Measurements from ENCODE around the gene CCDC107.

CCDC107 gene

DNA sequence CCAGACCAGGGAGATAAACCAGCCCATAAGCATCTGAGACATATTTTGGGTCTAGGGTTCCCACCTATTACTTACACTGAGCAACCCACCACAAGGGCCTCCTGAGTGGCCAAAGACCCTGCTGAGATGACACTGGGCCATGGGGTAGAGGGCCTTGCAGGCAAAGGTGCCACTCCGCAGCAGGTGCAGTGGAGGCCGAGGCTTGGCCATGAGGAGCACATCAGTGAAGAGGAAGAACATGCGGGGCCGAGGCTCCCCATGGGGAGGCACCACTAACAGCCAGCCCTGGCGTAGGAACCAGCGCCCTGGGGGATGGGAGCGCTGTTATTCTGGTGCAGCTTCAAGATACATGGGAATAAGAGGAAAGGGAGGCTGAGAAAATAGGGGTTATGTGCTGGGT, 4.3 kb downstream of the CCDC107 start:
- WGBS: 94% methylated on average over 7 of the region's 7 CpGs
- no peaks in the 10 kb centered on the region for H3K27me3 ChIP-seq (ENCODE audit: insufficient read depth, low read length)
- no peak overlapping the region for H3K27ac ChIP-seq (ENCODE audit: low read depth, low read length)
- no peak overlapping the region for H3K4me3 ChIP-seq (ENCODE audit: low read length)
- H3K36me3 ChIP-seq (ENCODE audit: insufficient read depth, low read length): peaks cover 37% of the 10 kb centered on the region
- no peak overlapping the region for H3K9ac ChIP-seq (ENCODE audit: low read depth, low read length)
- no peaks in the 10 kb centered on the region for H3K9me3 ChIP-seq (ENCODE audit: insufficient read depth, low read depth, low read length)
- peaks cover 11% of the 10 kb centered on the region; the same call in 1 of the 2 replicates for H3K4me1 ChIP-seq (ENCODE audit: insufficient read depth, low read length)

DNA sequence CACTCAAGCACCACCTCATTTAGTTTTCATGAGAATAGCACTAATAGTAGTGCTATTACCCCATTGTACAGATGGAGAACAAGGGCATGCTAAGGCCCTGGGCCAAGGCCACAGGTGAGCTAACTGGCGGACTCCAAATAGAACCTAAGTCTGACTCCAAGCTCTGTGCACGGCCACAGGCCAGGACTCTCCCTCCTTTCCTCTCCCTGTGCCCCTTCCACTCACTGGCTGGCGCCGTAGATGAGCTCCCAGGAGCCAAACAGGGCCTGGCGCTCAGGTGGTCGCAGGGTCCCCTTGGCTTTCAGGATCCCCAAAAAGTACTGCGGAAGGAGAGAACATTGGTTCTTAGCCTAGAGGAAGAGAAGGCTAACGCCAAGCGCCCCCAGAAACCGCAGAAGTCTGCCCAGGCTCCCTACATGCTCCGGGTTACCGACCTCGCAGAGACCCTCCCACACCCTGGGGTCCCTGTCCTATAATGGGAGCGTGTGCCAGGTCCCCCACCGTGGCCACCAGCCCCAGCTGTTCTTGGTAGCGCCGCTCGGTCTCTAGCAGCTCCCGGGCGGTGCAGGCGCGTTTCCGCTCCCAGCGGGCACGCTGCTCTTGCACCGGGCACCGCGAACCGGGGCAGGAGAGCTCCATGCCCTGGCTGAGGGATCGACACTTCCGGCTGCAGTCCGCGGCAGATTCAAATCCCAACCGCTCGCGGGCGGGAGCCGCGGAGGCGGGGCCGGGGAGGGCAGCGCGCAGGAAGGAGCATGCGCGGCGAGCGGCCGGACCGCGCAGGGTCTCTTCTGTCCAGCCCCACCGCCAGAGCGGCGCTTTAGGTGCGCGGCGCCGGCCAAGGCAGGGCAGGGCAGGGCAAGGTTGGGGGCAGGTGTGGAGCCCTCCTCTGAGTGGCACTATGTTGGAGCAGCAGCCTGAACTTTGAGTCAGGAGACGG, 6.7 kb downstream of the CCDC107 start, which contains the start of gene ARHGEF39:
Gene ARHGEF39 (minus strand): TSS at position 665 of the 940 bp plus-strand sequence. CDS start 26 bp downstream, at position 639.
- H3K4me1 ChIP-seq (ENCODE audit: insufficient read depth, low read length): 0 out of 2 replicates have a peak, but pooled peaks cover 3% of the 10 kb centered on the region
- H3K27ac ChIP-seq (ENCODE audit: low read depth, low read length): peak within 1 kb of the TSS; percentile 64
- WGBS: 7% methylated on average over 58 of the region's 58 CpGs
- H3K27me3 ChIP-seq (ENCODE audit: insufficient read depth, low read length): no peaks in the 10 kb centered on the region
- peak within 1 kb of the TSS; percentile 89 for H3K9ac ChIP-seq (ENCODE audit: low read depth, low read length)
- no peaks in the 10 kb centered on the region for H3K9me3 ChIP-seq (ENCODE audit: insufficient read depth, low read depth, low read length)
- H3K36me3 ChIP-seq (ENCODE audit: insufficient read depth, low read length): peaks cover 37% of the 10 kb centered on the region
- peak within 1 kb of the TSS; percentile 87 for H3K4me3 ChIP-seq (ENCODE audit: low read length)

DNA sequence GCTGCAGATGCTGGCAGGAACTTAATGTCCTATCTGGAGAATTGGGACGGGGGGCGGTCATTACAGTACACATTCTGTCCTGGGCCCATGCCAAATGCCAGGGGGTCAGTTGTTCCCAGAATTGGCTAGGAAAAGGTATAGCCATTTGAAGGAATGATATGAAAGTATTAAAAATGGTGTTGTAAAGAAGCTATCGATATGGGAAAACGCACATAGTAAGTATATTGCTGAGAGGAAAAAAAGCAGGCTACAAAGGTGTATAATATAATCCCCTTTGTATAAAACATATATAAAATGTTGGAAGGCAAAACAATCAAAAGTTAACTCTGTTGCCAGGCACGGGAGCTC, 7.4 kb downstream of the CCDC107 start:
- H3K27ac ChIP-seq (ENCODE audit: low read depth, low read length): no peak overlapping the region
- 0 out of 2 replicates have a peak, but pooled peaks cover 3% of the 10 kb centered on the region for H3K4me1 ChIP-seq (ENCODE audit: insufficient read depth, low read length)
- H3K9me3 ChIP-seq (ENCODE audit: insufficient read depth, low read depth, low read length): no peaks in the 10 kb centered on the region
- 77% methylated on average over 5 of the region's 5 CpGs for WGBS
- peak overlapping the region; percentile 87 for H3K4me3 ChIP-seq (ENCODE audit: low read length)
- peaks cover 32% of the 10 kb centered on the region for H3K36me3 ChIP-seq (ENCODE audit: insufficient read depth, low read length)
- no peak overlapping the region for H3K9ac ChIP-seq (ENCODE audit: low read depth, low read length)
- H3K27me3 ChIP-seq (ENCODE audit: insufficient read depth, low read length): no peaks in the 10 kb centered on the region

DNA sequence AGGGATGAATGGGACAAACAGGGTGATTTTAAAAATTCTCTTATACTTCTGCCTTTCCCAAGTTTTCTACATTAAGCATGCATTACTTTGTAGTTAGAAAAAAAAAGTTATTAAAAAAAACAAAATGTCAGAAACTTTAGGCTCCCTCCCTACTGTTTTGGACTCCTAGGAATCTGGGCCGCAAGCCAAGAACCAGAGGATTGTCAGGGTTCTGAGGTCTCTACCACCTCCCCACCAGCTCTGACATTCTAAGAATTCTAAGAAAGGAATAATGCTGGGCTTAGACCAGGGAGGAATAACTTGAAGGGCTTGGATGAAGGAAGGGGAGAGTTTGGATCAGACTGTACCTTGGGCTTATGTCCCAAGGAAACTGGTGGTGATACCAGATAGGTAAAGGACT, 8.0 kb downstream of the CCDC107 start:
- Histone ChIP-seq H3K27ac (ENCODE audit: low read depth, low read length) (no peak overlapping the region), H3K27me3 (ENCODE audit: insufficient read depth, low read length) (no peaks in the 10 kb centered on the region), H3K4me3 (ENCODE audit: low read length) (no peak overlapping the region), H3K4me1 (ENCODE audit: insufficient read depth, low read length) (0 out of 2 replicates have a peak, but pooled peaks cover 3% of the 10 kb centered on the region), H3K9ac (ENCODE audit: low read depth, low read length) (no peak overlapping the region), H3K9me3 (ENCODE audit: insufficient read depth, low read depth, low read length) (no peaks in the 10 kb centered on the region), H3K36me3 (ENCODE audit: insufficient read depth, low read length) (peaks cover 26% of the 10 kb centered on the region)
- WGBS: 100% methylated on average over 1 of the region's 1 CpG

GRCh38 chr9:35666549-35666948, 8.5 kb downstream of the CCDC107 start:
- H3K4me1 ChIP-seq (ENCODE audit: insufficient read depth, low read length): 0 out of 2 replicates have a peak, but pooled peaks cover 3% of the 10 kb centered on the region
- 91% methylated on average over 5 of the region's 5 CpGs for WGBS
- no peak overlapping the region for H3K27ac ChIP-seq (ENCODE audit: low read depth, low read length)
- no peak overlapping the region for H3K9ac ChIP-seq (ENCODE audit: low read depth, low read length)
- H3K4me3 ChIP-seq (ENCODE audit: low read length): no peak overlapping the region
- no peaks in the 10 kb centered on the region for H3K9me3 ChIP-seq (ENCODE audit: insufficient read depth, low read depth, low read length)
- H3K36me3 ChIP-seq (ENCODE audit: insufficient read depth, low read length): peaks cover 22% of the 10 kb centered on the region
- no peaks in the 10 kb centered on the region for H3K27me3 ChIP-seq (ENCODE audit: insufficient read depth, low read length)

- Histone ChIP-seq H3K27me3 (ENCODE audit: insufficient read depth, low read length) (no peaks in the 10 kb centered on the region), H3K27ac (ENCODE audit: low read depth, low read length) (no peak overlapping the region), H3K4me1 (ENCODE audit: insufficient read depth, low read length) (0 out of 2 replicates have a peak, but pooled peaks cover 3% of the 10 kb centered on the region), H3K9ac (ENCODE audit: low read depth, low read length) (no peak overlapping the region), H3K36me3 (ENCODE audit: insufficient read depth, low read length) (peaks cover 8% of the 10 kb centered on the region), H3K9me3 (ENCODE audit: insufficient read depth, low read depth, low read length) (no peaks in the 10 kb centered on the region), H3K4me3 (ENCODE audit: low read length) (no peak overlapping the region)
- WGBS: 94% methylated on average over 3 of the region's 3 CpGs
Measured at GRCh38 chr9:35667939-35668338, 9.8 kb downstream of the CCDC107 start.

- WGBS: 88% methylated on average over 6 of the region's 6 CpGs
- Histone ChIP-seq H3K9ac (ENCODE audit: low read depth, low read length) (no peak overlapping the region), H3K9me3 (ENCODE audit: insufficient read depth, low read depth, low read length) (no peaks in the 10 kb centered on the region), H3K27ac (ENCODE audit: low read depth, low read length) (no peak overlapping the region), H3K4me3 (ENCODE audit: low read length) (no peak overlapping the region), H3K4me1 (ENCODE audit: insufficient read depth, low read length) (0 out of 2 replicates have a peak, but pooled peaks cover 3% of the 10 kb centered on the region), H3K27me3 (ENCODE audit: insufficient read depth, low read length) (peaks cover 8% of the 10 kb centered on the region), H3K36me3 (ENCODE audit: insufficient read depth, low read length) (no peaks in the 10 kb centered on the region)
Measured at GRCh38 chr9:35669331-35670145, 11.4 kb downstream of the CCDC107 start.

GRCh38 chr9:35673132-35674024, 15.3 kb downstream of the CCDC107 start, which contains the start of gene CA9:
Gene CA9 (plus strand): TSS chr9:35673928. CDS start chr9:35673960, 32 bp downstream.
- Histone ChIP-seq H3K9ac (ENCODE audit: low read depth, low read length) (no peak within 1 kb of the TSS), H3K9me3 (ENCODE audit: insufficient read depth, low read depth, low read length) (no peaks in the 10 kb centered on the region), H3K4me3 (ENCODE audit: low read length) (no peak within 1 kb of the TSS; the same call in 1 of the 2 replicates), H3K36me3 (ENCODE audit: insufficient read depth, low read length) (no peaks in the 10 kb centered on the region), H3K27ac (ENCODE audit: low read depth, low read length) (no peak within 1 kb of the TSS), H3K4me1 (ENCODE audit: insufficient read depth, low read length) (no peaks in the 10 kb centered on the region), H3K27me3 (ENCODE audit: insufficient read depth, low read length) (peaks cover 15% of the 10 kb centered on the region)
- WGBS: 84% methylated on average over 10 of the region's 10 CpGs

DNA sequence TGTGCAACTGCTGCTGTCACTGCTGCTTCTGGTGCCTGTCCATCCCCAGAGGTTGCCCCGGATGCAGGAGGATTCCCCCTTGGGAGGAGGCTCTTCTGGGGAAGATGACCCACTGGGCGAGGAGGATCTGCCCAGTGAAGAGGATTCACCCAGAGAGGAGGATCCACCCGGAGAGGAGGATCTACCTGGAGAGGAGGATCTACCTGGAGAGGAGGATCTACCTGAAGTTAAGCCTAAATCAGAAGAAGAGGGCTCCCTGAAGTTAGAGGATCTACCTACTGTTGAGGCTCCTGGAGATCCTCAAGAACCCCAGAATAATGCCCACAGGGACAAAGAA, 15.9 kb downstream of the CCDC107 start:
- Histone ChIP-seq H3K9me3 (ENCODE audit: insufficient read depth, low read depth, low read length) (no peaks in the 10 kb centered on the region), H3K4me3 (ENCODE audit: low read length) (no peak overlapping the region), H3K9ac (ENCODE audit: low read depth, low read length) (no peak overlapping the region), H3K36me3 (ENCODE audit: insufficient read depth, low read length) (no peaks in the 10 kb centered on the region), H3K27me3 (ENCODE audit: insufficient read depth, low read length) (peaks cover 15% of the 10 kb centered on the region), H3K4me1 (ENCODE audit: insufficient read depth, low read length) (no peaks in the 10 kb centered on the region), H3K27ac (ENCODE audit: low read depth, low read length) (no peak overlapping the region)
- 87% methylated on average over 3 of the region's 3 CpGs for WGBS

DNA sequence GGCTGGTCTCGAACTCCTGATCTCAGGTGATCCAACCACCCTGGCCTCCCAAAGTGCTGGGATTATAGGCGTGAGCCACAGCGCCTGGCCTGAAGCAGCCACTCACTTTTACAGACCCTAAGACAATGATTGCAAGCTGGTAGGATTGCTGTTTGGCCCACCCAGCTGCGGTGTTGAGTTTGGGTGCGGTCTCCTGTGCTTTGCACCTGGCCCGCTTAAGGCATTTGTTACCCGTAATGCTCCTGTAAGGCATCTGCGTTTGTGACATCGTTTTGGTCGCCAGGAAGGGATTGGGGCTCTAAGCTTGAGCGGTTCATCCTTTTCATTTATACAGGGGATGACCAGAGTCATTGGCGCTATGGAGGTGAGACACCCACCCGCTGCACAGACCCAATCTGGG, 17.1 kb downstream of the CCDC107 start:
- Histone ChIP-seq H3K4me1 (ENCODE audit: insufficient read depth, low read length) (no peaks in the 10 kb centered on the region), H3K27ac (ENCODE audit: low read depth, low read length) (no peak overlapping the region), H3K9me3 (ENCODE audit: insufficient read depth, low read depth, low read length) (no peaks in the 10 kb centered on the region), H3K36me3 (ENCODE audit: insufficient read depth, low read length) (no peaks in the 10 kb centered on the region), H3K9ac (ENCODE audit: low read depth, low read length) (peak overlapping the region; percentile 71), H3K27me3 (ENCODE audit: insufficient read depth, low read length) (peaks cover 15% of the 10 kb centered on the region), H3K4me3 (ENCODE audit: low read length) (peak overlapping the region; percentile 57)
- WGBS: 33% methylated on average over 13 of the region's 13 CpGs
